WTC11 (cell line): ENCODE results near the gene ERICH4. TPM values are rescaled to one million over a fixed set of nuclear protein-coding genes. Genes with fewer than 3 reads are reported as not detected.

Experiments used
- ATAC-seq: fragments of 200-7000 bp; cut with Tn5 transposase; 2 replicates; pipeline ENCODE4 v1.10.0; 2021; ENCODE audit warnings: mild to moderate bottlenecking, moderate library complexity
- CTCF ChIA-PET: fragments of 300-600 bp; sonication (Branson Sonifier 250); formaldehyde crosslinking; loops from one replicate; lab custom pipeline; 2021; ENCODE audit warnings: antibody characterized with exemption; lab: Charles Lee
- POLR2A ChIA-PET: fragments of 350-600 bp; sonication (Branson Sonifier 250); formaldehyde crosslinking; loops from one replicate; lab custom pipeline; 2021; ENCODE audit warnings: antibody characterized with exemption; lab: Charles Lee
- DNase-seq: peaks from one replicate; pipeline ENCODE4 v3.0.0; 2021; ENCODE audit warnings: low spot score
- H3K27ac Mint-ChIP-seq: 2 replicates; pipeline ENCODE4 v1.8.0; 2021; ENCODE audit warnings: mixed read lengths
- H3K27me3 Mint-ChIP-seq: 2 replicates; pipeline ENCODE4 v1.8.0; 2021; ENCODE audit warnings: low read depth, mild to moderate bottlenecking, moderate library complexity, mixed read lengths
- H3K36me3 Mint-ChIP-seq: 2 replicates; pipeline ENCODE4 v1.8.0; 2021; ENCODE audit warnings: mixed read lengths
- H3K4me1 Mint-ChIP-seq: 2 replicates; pipeline ENCODE4 v1.8.0; 2022; ENCODE audit warnings: mixed read lengths
- H3K4me3 Mint-ChIP-seq: 2 replicates; pipeline ENCODE4 v1.8.0; 2021; ENCODE audit warnings: mild to moderate bottlenecking, moderate library complexity, mixed read lengths
- H3K9me3 Mint-ChIP-seq: 2 replicates; pipeline ENCODE4 v1.8.0; 2021; ENCODE audit warnings: mixed read lengths
- FOXJ3 ChIP-seq: sonication (generic); formaldehyde crosslinking; IDR thresholded peaks from 2 replicates; pipeline ENCODE4 v1.9.0; 2021; ENCODE audit warnings: missing genetic modification reagents, mild to moderate bottlenecking, borderline replicate concordance
- GABPB1 ChIP-seq: sonication (generic); formaldehyde crosslinking; IDR thresholded peaks from 2 replicates; pipeline ENCODE4 v1.8.1; 2023; ENCODE audit warnings: mild to moderate bottlenecking, missing genetic modification reagents
- GTF2I ChIP-seq: fragments of 250-450 bp; sonication (Bioruptor Pico); conservative IDR thresholded peaks from 2 replicates; pipeline ENCODE4 v1.4.0; 2021; ENCODE audit warnings: mild to moderate bottlenecking
- IRF1 ChIP-seq: sonication (generic); formaldehyde crosslinking; IDR thresholded peaks from 2 replicates; pipeline ENCODE4 v1.8.0; 2023; ENCODE audit warnings: missing genetic modification reagents
- IRF2 ChIP-seq: sonication (generic); formaldehyde crosslinking; IDR thresholded peaks from 2 replicates; pipeline ENCODE4 v1.8.0; 2022; ENCODE audit warnings: low read depth, missing genetic modification reagents, borderline replicate concordance
- JAZF1 ChIP-seq: fragments of 250-450 bp; sonication (Bioruptor Pico); IDR thresholded peaks from 2 replicates; pipeline ENCODE4 v1.9.0; 2021; ENCODE audit warnings: moderate library complexity, mild to moderate bottlenecking, inconsistent platforms
- KAT7 ChIP-seq: sonication (generic); formaldehyde crosslinking; IDR thresholded peaks from 2 replicates; pipeline ENCODE4 v1.8.1; 2023; ENCODE audit warnings: missing genetic modification reagents, mild to moderate bottlenecking, borderline replicate concordance
- NFATC4 ChIP-seq: fragments of 250-450 bp; sonication (Bioruptor Pico); IDR thresholded peaks from 2 replicates; pipeline ENCODE4 v1.9.0; 2021; ENCODE audit warnings: mild to moderate bottlenecking
- NFE2L1 ChIP-seq: sonication (generic); formaldehyde crosslinking; IDR thresholded peaks from 2 replicates; pipeline ENCODE4 v1.8.1; 2023; ENCODE audit warnings: missing genetic modification reagents
- PREB ChIP-seq: sonication (generic); formaldehyde crosslinking; IDR thresholded peaks from 2 replicates; pipeline ENCODE4 v1.8.1; 2022; ENCODE audit warnings: mild to moderate bottlenecking, missing genetic modification reagents, moderate library complexity, borderline replicate concordance
- RORB ChIP-seq: fragments of 250-450 bp; sonication (Bioruptor Pico); IDR thresholded peaks from 2 replicates; pipeline ENCODE4 v1.9.0; 2021; ENCODE audit warnings: mild to moderate bottlenecking
- ZNF219 ChIP-seq: sonication (generic); formaldehyde crosslinking; IDR thresholded peaks from 2 replicates; pipeline ENCODE4 v1.8.0; 2023; ENCODE audit warnings: missing genetic modification reagents, mild to moderate bottlenecking, borderline replicate concordance
- ZNF396 ChIP-seq: fragments of 250-450 bp; sonication (Bioruptor Pico); IDR thresholded peaks from 2 replicates; pipeline ENCODE4 v1.8.0; 2021; ENCODE audit warnings: mild to moderate bottlenecking, moderate library complexity, borderline replicate concordance
- ZNF416 ChIP-seq: fragments of 250-450 bp; sonication (Bioruptor Pico); IDR thresholded peaks from 2 replicates; pipeline ENCODE4 v1.9.0; 2021; ENCODE audit warnings: mild to moderate bottlenecking, inconsistent platforms
- ZNF423 ChIP-seq: fragments of 250-450 bp; sonication (Bioruptor Pico); IDR thresholded peaks from 2 replicates; pipeline ENCODE4 v2.1.2; 2022; ENCODE audit warnings: mild to moderate bottlenecking, moderate library complexity
- total RNA-seq: library from RNA; stranded (reverse); gene quantifications from 3 replicates; pipeline ENCODE4 v1.2.3, GENCODE V29; 2021
- TF ChIP-seq, protein P1 (sequence below): fragments of 250-450 bp; sonication (Bioruptor Pico); IDR thresholded peaks from 2 replicates; pipeline ENCODE4 v1.9.0; 2021; ENCODE audit warnings: mild to moderate bottlenecking, borderline replicate concordance
- TF ChIP-seq, protein P2 (sequence below): fragments of 200-600 bp; IDR thresholded peaks from 2 replicates; pipeline ENCODE4 v1.8.0; 2022; ENCODE audit warnings: antibody characterized with exemption
- TF ChIP-seq, protein P3 (sequence below): sonication (generic); formaldehyde crosslinking; IDR thresholded peaks from 2 replicates; pipeline ENCODE4 v1.8.0; 2022; ENCODE audit warnings: mild to moderate bottlenecking, missing genetic modification reagents

The ERICH4 gene
- total RNA-seq, 1 experiment from 2014 or later = 0.24 TPM

GRCh38 chr19:41415154-41415571 is 27.8 kb upstream of the ERICH4 start:
- Mint-ChIP-seq H3K27ac (no peak overlapping the region), H3K27me3 (no peaks in the 10 kb centered on the region; the same call in 1 of the 2 replicates), H3K36me3 (peaks cover 6% of the 10 kb centered on the region), H3K9me3 (no peaks in the 10 kb centered on the region), H3K4me1 (no peaks in the 10 kb centered on the region), H3K4me3 (no peak overlapping the region)
- ChIA-PET POLR2A (no interaction called here), CTCF (no interaction called here)
- ATAC-seq (no peak), DNase-seq (no peak)
- no peak for TF ChIP-seq ZNF219 (CRISPR knock-in tag)
- TF ChIP-seq, protein P1, sequence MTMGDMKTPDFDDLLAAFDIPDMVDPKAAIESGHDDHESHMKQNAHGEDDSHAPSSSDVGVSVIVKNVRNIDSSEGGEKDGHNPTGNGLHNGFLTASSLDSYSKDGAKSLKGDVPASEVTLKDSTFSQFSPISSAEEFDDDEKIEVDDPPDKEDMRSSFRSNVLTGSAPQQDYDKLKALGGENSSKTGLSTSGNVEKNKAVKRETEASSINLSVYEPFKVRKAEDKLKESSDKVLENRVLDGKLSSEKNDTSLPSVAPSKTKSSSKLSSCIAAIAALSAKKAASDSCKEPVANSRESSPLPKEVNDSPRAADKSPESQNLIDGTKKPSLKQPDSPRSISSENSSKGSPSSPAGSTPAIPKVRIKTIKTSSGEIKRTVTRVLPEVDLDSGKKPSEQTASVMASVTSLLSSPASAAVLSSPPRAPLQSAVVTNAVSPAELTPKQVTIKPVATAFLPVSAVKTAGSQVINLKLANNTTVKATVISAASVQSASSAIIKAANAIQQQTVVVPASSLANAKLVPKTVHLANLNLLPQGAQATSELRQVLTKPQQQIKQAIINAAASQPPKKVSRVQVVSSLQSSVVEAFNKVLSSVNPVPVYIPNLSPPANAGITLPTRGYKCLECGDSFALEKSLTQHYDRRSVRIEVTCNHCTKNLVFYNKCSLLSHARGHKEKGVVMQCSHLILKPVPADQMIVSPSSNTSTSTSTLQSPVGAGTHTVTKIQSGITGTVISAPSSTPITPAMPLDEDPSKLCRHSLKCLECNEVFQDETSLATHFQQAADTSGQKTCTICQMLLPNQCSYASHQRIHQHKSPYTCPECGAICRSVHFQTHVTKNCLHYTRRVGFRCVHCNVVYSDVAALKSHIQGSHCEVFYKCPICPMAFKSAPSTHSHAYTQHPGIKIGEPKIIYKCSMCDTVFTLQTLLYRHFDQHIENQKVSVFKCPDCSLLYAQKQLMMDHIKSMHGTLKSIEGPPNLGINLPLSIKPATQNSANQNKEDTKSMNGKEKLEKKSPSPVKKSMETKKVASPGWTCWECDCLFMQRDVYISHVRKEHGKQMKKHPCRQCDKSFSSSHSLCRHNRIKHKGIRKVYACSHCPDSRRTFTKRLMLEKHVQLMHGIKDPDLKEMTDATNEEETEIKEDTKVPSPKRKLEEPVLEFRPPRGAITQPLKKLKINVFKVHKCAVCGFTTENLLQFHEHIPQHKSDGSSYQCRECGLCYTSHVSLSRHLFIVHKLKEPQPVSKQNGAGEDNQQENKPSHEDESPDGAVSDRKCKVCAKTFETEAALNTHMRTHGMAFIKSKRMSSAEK (CRISPR knock-in tag) = no peak
- TF ChIP-seq GTF2I = no peak
- TF ChIP-seq FOXJ3 (CRISPR knock-in tag) = no peak
- no peak for TF ChIP-seq GABPB1 (CRISPR knock-in tag)
- TF ChIP-seq KAT7 (CRISPR knock-in tag) = no peak
- no peak for TF ChIP-seq ZNF416 (CRISPR knock-in tag)
- TF ChIP-seq IRF1 (CRISPR knock-in tag) = no peak
- no peak for TF ChIP-seq ZNF396 (CRISPR knock-in tag)
- no peak for TF ChIP-seq NFE2L1
- TF ChIP-seq ZNF423 (CRISPR knock-in tag) = no peak
- TF ChIP-seq PREB (CRISPR knock-in tag) = no peak
- no peak for TF ChIP-seq JAZF1
- TF ChIP-seq, protein P2, sequence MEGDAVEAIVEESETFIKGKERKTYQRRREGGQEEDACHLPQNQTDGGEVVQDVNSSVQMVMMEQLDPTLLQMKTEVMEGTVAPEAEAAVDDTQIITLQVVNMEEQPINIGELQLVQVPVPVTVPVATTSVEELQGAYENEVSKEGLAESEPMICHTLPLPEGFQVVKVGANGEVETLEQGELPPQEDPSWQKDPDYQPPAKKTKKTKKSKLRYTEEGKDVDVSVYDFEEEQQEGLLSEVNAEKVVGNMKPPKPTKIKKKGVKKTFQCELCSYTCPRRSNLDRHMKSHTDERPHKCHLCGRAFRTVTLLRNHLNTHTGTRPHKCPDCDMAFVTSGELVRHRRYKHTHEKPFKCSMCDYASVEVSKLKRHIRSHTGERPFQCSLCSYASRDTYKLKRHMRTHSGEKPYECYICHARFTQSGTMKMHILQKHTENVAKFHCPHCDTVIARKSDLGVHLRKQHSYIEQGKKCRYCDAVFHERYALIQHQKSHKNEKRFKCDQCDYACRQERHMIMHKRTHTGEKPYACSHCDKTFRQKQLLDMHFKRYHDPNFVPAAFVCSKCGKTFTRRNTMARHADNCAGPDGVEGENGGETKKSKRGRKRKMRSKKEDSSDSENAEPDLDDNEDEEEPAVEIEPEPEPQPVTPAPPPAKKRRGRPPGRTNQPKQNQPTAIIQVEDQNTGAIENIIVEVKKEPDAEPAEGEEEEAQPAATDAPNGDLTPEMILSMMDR = no peak
- no peak for TF ChIP-seq IRF2 (CRISPR knock-in tag)
- TF ChIP-seq NFATC4 = no peak
- TF ChIP-seq, protein P3, sequence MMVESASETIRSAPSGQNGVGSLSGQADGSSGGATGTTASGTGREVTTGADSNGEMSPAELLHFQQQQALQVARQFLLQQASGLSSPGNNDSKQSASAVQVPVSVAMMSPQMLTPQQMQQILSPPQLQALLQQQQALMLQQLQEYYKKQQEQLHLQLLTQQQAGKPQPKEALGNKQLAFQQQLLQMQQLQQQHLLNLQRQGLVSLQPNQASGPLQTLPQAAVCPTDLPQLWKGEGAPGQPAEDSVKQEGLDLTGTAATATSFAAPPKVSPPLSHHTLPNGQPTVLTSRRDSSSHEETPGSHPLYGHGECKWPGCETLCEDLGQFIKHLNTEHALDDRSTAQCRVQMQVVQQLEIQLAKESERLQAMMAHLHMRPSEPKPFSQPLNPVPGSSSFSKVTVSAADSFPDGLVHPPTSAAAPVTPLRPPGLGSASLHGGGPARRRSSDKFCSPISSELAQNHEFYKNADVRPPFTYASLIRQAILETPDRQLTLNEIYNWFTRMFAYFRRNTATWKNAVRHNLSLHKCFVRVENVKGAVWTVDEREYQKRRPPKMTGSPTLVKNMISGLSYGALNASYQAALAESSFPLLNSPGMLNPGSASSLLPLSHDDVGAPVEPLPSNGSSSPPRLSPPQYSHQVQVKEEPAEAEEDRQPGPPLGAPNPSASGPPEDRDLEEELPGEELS = no peak
- no peak for TF ChIP-seq RORB (CRISPR knock-in tag)
